Omental fat pad (tissue), 4 donors: ENCODE data around the gene ST3GAL3. TPM values are rescaled to one million over a fixed set of nuclear protein-coding genes. Genes with fewer than 3 reads are reported as not detected.

Experiments
- ATAC-seq: fragments of 150-250 bp; one replicate; pipeline ENCODE4 v1.9.1; 2016; ENCODE audit warnings: mild to moderate bottlenecking, moderate library complexity; ENCODE audit not compliant: low FRiP score
- DNase-seq: peaks from one replicate; pipeline ENCODE4 v3.0.0-alpha.2; 2019; ENCODE audit warnings: low spot score
- CTCF ChIP-seq, 3 donors: fragments of 450-650 bp; IDR thresholded peaks; one replicate each; pipeline ENCODE4 v1.5.1; 2016 to 2017; ENCODE audit warnings: antibody characterized with exemption in 3 of 3, mild to moderate bottlenecking in 3 of 3, moderate library complexity in 2 of 3
- total RNA-seq, 4 donors: library from RNA; depleted of rRNA; stranded (reverse); fragments of >200 nt; gene quantifications; one replicate each; pipeline ENCODE4 v1.1.0, GENCODE V29; 2016

ST3GAL3 gene
- total RNA-seq, 4 donors from 2014 or later: 13.4 to 23.9 (median 20.1) TPM

DNA sequence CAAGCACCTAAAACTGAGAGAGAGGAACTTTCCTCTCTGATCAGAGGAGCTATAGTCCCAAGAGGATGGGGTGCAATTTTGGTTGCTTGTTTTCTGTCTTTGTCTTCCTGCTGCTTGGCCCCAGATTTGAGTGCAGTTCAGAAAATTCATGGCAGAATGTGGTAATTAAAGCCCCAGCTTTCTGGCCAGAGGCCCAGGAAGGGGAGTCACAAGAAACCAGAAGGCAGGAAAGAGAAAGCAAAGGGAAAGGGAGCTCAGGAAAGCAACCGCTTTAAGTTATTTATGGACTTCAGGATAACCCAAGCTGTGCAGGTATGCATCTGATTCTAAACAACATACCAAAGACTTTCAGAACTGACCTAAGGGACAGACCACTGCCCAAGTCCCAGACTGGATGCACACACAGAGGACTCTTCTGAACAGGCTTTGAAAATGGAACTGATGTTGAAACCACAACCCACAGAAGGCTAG, 88.8 kb downstream of the ST3GAL3 start:
- ATAC-seq (no peak), DNase-seq (no peak)
- TF ChIP-seq CTCF (IDR thresholded peaks at IDR 0.05): no peak

DNA sequence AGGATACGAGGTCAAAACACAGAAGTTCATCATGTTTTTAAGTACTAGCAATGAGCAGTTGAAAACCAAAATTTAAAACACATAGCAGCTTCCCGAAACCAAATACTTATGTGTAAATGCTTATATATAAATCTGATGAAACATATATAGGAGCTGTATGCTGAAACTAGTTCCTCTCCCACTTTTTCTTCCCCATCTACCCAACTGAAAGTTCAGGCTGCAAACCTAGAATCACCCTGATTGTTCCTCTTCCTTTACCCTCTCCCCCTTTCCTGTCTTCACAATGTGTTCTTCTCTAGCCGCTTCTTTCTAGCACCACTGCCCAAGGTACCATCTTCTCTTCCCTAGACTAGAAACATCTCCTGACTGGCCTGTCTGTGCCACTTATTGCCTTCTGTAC, 90.6 kb downstream of the ST3GAL3 start:
- no peak for ATAC-seq
- no peak for TF ChIP-seq CTCF (IDR thresholded peaks at IDR 0.05)
- no peak for DNase-seq

DNA sequence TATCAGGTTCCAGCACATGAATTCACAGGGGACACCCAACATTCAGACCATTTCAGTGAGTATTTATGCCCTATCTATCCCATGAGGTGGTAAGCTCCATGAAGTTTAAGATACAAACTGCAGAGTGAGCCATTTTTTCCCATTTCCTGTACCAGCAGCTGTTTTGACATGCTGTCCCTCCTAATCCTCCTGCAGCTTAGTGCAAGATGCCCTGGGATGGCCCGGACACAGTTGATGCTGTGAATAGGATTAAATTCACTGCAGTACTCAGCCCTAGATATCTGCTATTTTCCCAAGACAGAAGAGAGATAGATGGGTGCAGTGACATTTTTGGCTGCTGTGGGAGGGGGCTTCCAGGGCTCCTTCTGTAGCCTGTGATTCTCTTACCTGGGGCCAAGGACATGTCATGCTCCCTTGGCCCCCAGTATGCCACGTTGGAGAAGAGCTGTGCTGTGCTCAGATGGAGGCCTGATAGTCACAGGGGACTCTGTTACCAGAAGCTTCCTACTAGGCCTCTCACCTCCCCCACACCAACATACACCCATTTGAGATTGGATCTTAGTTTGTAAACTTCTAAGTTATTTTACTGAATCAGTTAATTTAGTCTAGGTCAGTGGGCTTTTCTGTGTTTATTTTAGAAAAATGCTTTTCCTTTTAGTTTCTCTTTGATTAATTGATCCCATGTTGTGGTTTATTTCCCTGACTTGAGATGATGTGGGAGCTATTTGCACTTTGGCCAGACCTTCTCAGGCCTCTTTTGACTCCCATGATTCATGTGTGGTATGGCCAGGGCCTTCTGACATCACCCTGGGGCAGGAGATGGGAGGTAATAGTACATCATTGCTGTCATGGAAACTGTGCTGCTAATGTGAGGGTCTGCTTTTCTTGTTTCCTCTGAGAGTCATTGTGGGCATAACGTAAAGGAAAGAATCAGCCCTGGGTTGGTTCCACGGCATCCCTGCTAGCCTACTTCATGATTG, 92.6 kb downstream of the ST3GAL3 start:
- ATAC-seq (no peak), DNase-seq (no peak)
- TF ChIP-seq CTCF (IDR thresholded peaks at IDR 0.05): no peak

DNA sequence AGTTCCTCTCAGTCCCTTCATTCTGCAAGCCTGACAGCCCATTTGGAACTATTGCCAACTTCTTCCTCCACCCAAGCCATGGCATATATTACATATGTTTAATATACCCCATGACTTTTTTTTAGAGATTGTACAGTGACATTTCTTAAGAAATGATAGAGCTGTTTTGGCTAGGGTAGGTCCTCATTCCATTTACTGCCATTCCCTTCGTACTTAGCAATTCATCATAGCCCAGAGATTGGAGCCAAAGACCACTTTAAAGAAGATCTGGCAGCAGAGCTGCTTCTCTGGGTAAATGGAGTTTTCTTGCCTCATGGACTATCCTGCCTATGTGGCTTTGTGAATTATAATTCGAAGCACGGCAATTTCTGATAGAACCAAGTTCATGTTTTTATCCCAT, 93.4 kb downstream of the ST3GAL3 start:
- DNase-seq: no peak
- no peak for ATAC-seq
- TF ChIP-seq CTCF (IDR thresholded peaks at IDR 0.05): no peak

- DNase-seq: no peak
- TF ChIP-seq CTCF (IDR thresholded peaks at IDR 0.05): no peak
- ATAC-seq: no peak
These were observed 93.9 kb downstream of the ST3GAL3 start for GRCh38 chr1:43801203-43801602.

- DNase-seq: no peak
- ATAC-seq: no peak
- TF ChIP-seq CTCF (IDR thresholded peaks at IDR 0.05): no peak
These were observed 95.1 kb downstream of the ST3GAL3 start for GRCh38 chr1:43802356-43802980.
